K562 (cell line): ENCODE results near the gene MEFV. TPM values are rescaled to one million over a fixed set of nuclear protein-coding genes. Genes with fewer than 3 reads are reported as not detected.

Experiments used
- BCOR ChIP-seq: fragments of 450-650 bp; IDR thresholded peaks from 2 replicates; pipeline ENCODE4 v1.6.1; 2016
- CBFA2T2 ChIP-seq: fragments of 450-650 bp; conservative IDR thresholded peaks from 2 replicates; pipeline ENCODE4 v1.6.1; 2017; ENCODE audit warnings: mild to moderate bottlenecking
- FOXA1 ChIP-seq: fragments of 450-650 bp; IDR thresholded peaks from 2 replicates; pipeline ENCODE4 v1.6.1; 2016; ENCODE audit warnings: mild to moderate bottlenecking, borderline replicate concordance
- GTF2E2 ChIP-seq: fragments of 200-800 bp; sonication (Bioruptor generic); IDR thresholded peaks from 2 replicates; pipeline ENCODE4 v1.6.1; 2016; ENCODE audit warnings: missing genetic modification characterization, missing compliant biosample characterization
- MIER1 ChIP-seq: fragments of 450-650 bp; IDR thresholded peaks from 2 replicates; pipeline ENCODE4 v1.6.1; 2016; ENCODE audit warnings: antibody characterized with exemption, mild to moderate bottlenecking, low read depth
- NR4A1 ChIP-seq, 2 experiments: fragments of 250-450 bp in 1 of 2; fragments of 450-650 bp in 1 of 2; sonication (Bioruptor Pico) in 1 of 2; IDR thresholded peaks; 2 replicates each; pipeline versions ENCODE4 v1.4.0 to v1.6.1; 2016 to 2020; ENCODE audit warnings: mild to moderate bottlenecking in 2 of 2, missing compliant biosample characterization in 1 of 2, missing genetic modification characterization in 1 of 2, moderate library complexity in 1 of 2
- PHF21A ChIP-seq: fragments of 450-650 bp; IDR thresholded peaks from 2 replicates; pipeline ENCODE4 v1.6.1; 2017; ENCODE audit warnings: low read depth, borderline replicate concordance
- RBBP5 ChIP-seq: fragments of 200-600 bp; sonication (generic); IDR thresholded peaks from 2 replicates; pipeline ENCODE4 v1.6.1; 2012; ENCODE audit warnings: borderline replicate concordance, mild to moderate bottlenecking, low read length, control low read depth, inconsistent platforms; ENCODE audit not compliant: insufficient read depth, poor library complexity, severe bottlenecking
- SMARCA4 ChIP-seq: fragments of 450-650 bp; IDR thresholded peaks from 2 replicates; pipeline ENCODE4 v1.6.1; 2016
- SNRNP70 ChIP-seq: fragments of 200-400 bp; formaldehyde crosslinking; optimal IDR thresholded peaks from 2 replicates; pipeline ENCODE3; 2017; ENCODE audit warnings: low read depth, low read length
- SRF ChIP-seq, 2 experiments: fragments of 250-450, 450-650 bp in 1 of 2; sonication (Bioruptor Pico) in 1 of 2; sonication (generic) in 1 of 2; formaldehyde crosslinking; IDR thresholded peaks; 2 replicates each; pipeline versions ENCODE4 v1.5.0 to v1.5.1; 2020 to 2022; ENCODE audit warnings: mild to moderate bottlenecking in 1 of 2, missing genetic modification reagents in 1 of 2
- STAT6 ChIP-seq: sonication (generic); formaldehyde crosslinking; IDR thresholded peaks from 2 replicates; pipeline ENCODE4 v1.8.1; 2023; ENCODE audit warnings: mild to moderate bottlenecking, missing genetic modification reagents
- TRIM28 ChIP-seq: fragments of 450-650 bp; IDR thresholded peaks from 2 replicates; pipeline ENCODE4 v1.6.1; 2017
- YBX1 ChIP-seq: fragments of 450-650 bp; IDR thresholded peaks from 2 replicates; pipeline ENCODE4 v1.7.1; 2016; ENCODE audit warnings: mild to moderate bottlenecking
- ZBTB7A ChIP-seq: IDR thresholded peaks from 2 replicates; pipeline ENCODE4 v1.6.1; 2011; ENCODE audit warnings: low read depth, mild to moderate bottlenecking, low read length, moderate library complexity, borderline replicate concordance; ENCODE audit not compliant: control insufficient read depth
- ZBTB9 ChIP-seq: fragments of 450-650 bp; formaldehyde crosslinking; IDR thresholded peaks from 2 replicates; pipeline ENCODE4 v1.4.0; 2020; ENCODE audit warnings: mild to moderate bottlenecking, moderate library complexity
- ZNF551 ChIP-seq: fragments of 250-450 bp; sonication (Bioruptor Pico); IDR thresholded peaks from 2 replicates; pipeline ENCODE4 v1.5.0; 2021; ENCODE audit warnings: mild to moderate bottlenecking, moderate library complexity
- ZNF561 ChIP-seq: fragments of 450-650 bp; formaldehyde crosslinking; conservative IDR thresholded peaks from 2 replicates; pipeline ENCODE4 v1.4.0; 2020; ENCODE audit warnings: mild to moderate bottlenecking, moderate library complexity
- polyA plus RNA-seq, 8 experiments: library from polyadenylated mRNA; depleted of rRNA in 4 of 8; stranded (reverse) in 5 of 8; unstranded in 3 of 8; fragments of >200 nt; fragmentation: Nextera tagmentation in 2 of 8; fragmentation: Illumina TruSeq in 1 of 8; extraction: Ambion mirVana in 2 of 8; extraction: Trizol in 1 of 8; gene quantifications; 2 replicates each; pipeline versions ENCODE4 v1.2.1 to v1.2.3, GENCODE V29; 2011 to 2014; ENCODE audit warnings: inconsistent platforms in 1 of 8, missing spikeins in 1 of 8
- total RNA-seq, 7 experiments: library from RNA; depleted of rRNA in 6 of 7; stranded (reverse); fragments of >200 nt in 6 of 7; fragmentation: Illumina TruSeq in 2 of 7; extraction: Trizol in 2 of 7; gene quantifications; 2 replicates each; pipeline versions ENCODE4 v1.2.1 to v1.2.3, GENCODE V29; 2011 to 2021; ENCODE audit warnings: low replicate concordance in 1 of 7
- TF ChIP-seq, protein P1 (sequence below): fragments of 150-350 bp; conservative IDR thresholded peaks from 2 replicates; pipeline ENCODE4 v1.6.1; 2014; ENCODE audit warnings: low read length

The MEFV gene
- total and polyA plus RNA-seq, 9 of the 15 experiments (the other 6 are each of a cell fraction or from before 2014, with no cell fraction given), result 0.14 TPM; not detected in 8

DNA sequence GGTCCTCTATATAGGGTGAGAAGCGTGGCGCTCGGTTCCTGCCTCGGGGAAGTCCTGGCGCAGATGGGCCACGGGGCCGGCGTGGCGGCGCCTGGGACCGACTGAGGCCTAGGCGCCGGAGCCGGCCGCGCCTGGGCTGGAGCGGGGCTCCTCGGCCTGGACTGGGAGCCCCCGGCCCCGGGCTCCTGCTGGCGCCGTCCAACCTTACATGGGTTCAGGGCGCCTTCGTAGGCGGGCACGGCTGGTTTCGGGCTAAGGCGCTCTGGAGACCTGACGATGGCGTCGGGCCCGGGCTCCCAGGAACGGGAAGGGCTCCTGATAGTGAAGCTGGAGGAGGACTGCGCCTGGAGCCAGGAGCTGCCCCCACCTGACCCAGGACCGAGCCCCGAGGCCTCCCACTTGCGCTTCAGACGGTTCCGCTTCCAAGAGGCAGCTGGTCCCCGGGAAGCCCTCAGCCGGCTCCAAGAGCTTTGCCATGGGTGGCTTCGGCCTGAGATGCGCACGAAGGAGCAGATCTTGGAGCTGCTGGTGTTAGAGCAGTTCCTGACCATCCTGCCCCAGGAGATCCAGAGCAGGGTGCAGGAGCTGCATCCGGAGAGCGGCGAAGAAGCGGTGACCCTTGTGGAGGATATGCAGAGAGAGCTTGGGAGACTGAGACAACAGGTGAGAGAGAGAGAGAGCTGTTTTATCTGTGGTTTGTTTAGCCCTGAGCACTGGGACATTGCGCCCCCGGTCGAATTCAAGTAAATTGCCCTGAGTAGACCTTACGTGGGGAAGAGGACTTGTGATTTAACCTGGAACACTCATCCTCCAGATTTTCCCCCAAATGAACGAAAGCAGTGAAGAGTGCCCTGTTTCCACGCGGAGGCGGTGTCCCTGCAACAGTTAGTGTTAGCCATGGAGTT lies 27.4 kb upstream of the MEFV start (continued):
- TF ChIP-seq MIER1 (no peak), SRF (CRISPR knock-in tag; IDR thresholded peaks at IDR 0.05) (0 out of 4 replicates have a peak, but pooled peaks of 1 of the 2 experiments have one; percentile 63), RBBP5 (peak; percentile 36), ZNF561 (CRISPR knock-in tag) (0 out of 2 replicates have a peak, but pooled peaks have one; percentile 18), PHF21A (no peak), SMARCA4 (no peak), TRIM28 (0 out of 2 replicates have a peak, but pooled peaks have one; percentile 1), FOXA1 (no peak), ZBTB7A (0 out of 2 replicates have a peak, but pooled peaks have one; percentile 15), ZNF551 (no peak), SNRNP70 (no peak), NR4A1 (CRISPR knock-in tag; IDR thresholded peaks at IDR 0.05) (no peak), NR4A1 (tag; IDR thresholded peaks at IDR 0.05) (no peak), GTF2E2 (tag) (no peak), CBFA2T2 (no peak), ZBTB9 (CRISPR knock-in tag) (no peak), YBX1 (no peak), BCOR (peak; percentile 20; the same call in 1 of the 2 replicates), STAT6 (CRISPR knock-in tag) (no peak)
- TF ChIP-seq, protein P1, sequence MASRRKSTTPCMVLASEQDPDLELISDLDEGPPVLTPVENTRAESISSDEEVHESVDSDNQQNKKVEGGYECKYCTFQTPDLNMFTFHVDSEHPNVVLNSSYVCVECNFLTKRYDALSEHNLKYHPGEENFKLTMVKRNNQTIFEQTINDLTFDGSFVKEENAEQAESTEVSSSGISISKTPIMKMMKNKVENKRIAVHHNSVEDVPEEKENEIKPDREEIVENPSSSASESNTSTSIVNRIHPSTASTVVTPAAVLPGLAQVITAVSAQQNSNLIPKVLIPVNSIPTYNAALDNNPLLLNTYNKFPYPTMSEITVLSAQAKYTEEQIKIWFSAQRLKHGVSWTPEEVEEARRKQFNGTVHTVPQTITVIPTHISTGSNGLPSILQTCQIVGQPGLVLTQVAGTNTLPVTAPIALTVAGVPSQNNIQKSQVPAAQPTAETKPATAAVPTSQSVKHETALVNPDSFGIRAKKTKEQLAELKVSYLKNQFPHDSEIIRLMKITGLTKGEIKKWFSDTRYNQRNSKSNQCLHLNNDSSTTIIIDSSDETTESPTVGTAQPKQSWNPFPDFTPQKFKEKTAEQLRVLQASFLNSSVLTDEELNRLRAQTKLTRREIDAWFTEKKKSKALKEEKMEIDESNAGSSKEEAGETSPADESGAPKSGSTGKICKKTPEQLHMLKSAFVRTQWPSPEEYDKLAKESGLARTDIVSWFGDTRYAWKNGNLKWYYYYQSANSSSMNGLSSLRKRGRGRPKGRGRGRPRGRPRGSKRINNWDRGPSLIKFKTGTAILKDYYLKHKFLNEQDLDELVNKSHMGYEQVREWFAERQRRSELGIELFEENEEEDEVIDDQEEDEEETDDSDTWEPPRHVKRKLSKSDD, result no peak
